ES-I3 (cell line): ENCODE measurements around the gene PRKCH.

Source experiments
- H3K36me3 ChIP-seq: 2 replicates; pipeline ENCODE4 v1.6.1; 2013; ENCODE audit warnings: mild to moderate bottlenecking, low read length, control low read depth, moderate library complexity; ENCODE audit not compliant: insufficient read depth
- H3K4me1 ChIP-seq: 2 replicates; pipeline ENCODE4 v1.6.1; 2013; ENCODE audit warnings: mild to moderate bottlenecking, control low read depth, low read length; ENCODE audit not compliant: insufficient read depth
- H3K9ac ChIP-seq: 2 replicates; pipeline ENCODE4 v1.6.1; 2013; ENCODE audit warnings: low read depth, mild to moderate bottlenecking, low read length, moderate library complexity
- H3K9me3 ChIP-seq: 2 replicates; pipeline ENCODE4 v1.6.1; 2013; ENCODE audit warnings: mild to moderate bottlenecking, low read length, moderate library complexity; ENCODE audit not compliant: control insufficient read depth, insufficient read depth

The PRKCH gene

GRCh38 chr14:61337893-61338292, 16.5 kb downstream of the PRKCH start:
- Histone ChIP-seq H3K4me1 (peaks cover 5% of the 10 kb centered on the region; the same call in 1 of the 2 replicates), H3K36me3 (no peaks in the 10 kb centered on the region), H3K9me3 (no peaks in the 10 kb centered on the region), H3K9ac (no peak overlapping the region)

DNA sequence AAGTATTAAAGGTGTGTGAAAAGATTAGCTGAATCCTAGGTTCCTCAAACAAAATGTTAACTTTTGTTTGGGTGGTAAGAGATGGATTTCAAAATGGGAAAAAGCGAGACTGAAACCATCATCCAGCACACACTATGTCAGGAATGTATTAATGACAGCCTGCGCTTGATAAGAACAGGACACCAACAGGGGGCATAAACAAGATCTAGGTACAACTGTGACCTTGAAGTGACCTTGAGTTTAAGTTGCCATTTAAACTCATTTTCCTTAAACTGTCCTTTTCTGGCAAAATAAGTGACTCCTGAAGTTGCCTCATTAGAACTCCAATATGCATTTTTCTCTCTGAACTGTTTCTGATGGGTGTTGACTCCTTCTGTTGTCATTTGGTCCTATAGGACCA, 17.1 kb downstream of the PRKCH start:
- Histone ChIP-seq H3K4me1 (peaks cover 5% of the 10 kb centered on the region; the same call in 1 of the 2 replicates), H3K9ac (no peak overlapping the region)

GRCh38 chr14:61341275-61342206, 20.2 kb downstream of the PRKCH start:
- Histone ChIP-seq H3K9ac (no peak overlapping the region), H3K4me1 (peaks cover 5% of the 10 kb centered on the region; the same call in 1 of the 2 replicates), H3K9me3 (no peaks in the 10 kb centered on the region), H3K36me3 (no peaks in the 10 kb centered on the region)

More for the DNA sequence above, 17.1 kb downstream of the PRKCH start:
- Histone ChIP-seq H3K36me3 (no peaks in the 10 kb centered on the region), H3K9me3 (no peaks in the 10 kb centered on the region)

DNA sequence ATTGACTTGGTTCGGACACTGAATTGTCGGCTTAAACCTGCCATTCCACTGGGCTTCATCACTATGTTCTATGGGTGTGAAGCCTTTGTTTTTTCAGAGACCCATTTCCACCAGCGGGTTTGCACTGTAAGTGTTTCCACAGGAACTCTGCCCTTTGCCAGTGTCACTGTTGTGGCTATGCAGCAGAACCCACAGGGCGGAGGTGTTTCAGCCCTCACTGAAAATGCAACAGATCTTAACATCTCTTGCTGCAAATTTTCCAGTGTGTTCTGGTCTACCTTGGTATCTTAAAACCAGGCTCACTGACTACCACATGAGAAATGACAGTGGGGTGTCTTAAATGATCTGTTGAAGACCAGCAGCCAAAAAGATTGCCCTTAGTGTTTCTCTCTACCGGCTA, 21.1 kb downstream of the PRKCH start:
- Histone ChIP-seq H3K9me3 (no peaks in the 10 kb centered on the region), H3K9ac (no peak overlapping the region), H3K4me1 (peaks cover 5% of the 10 kb centered on the region; the same call in 1 of the 2 replicates), H3K36me3 (no peaks in the 10 kb centered on the region)

DNA sequence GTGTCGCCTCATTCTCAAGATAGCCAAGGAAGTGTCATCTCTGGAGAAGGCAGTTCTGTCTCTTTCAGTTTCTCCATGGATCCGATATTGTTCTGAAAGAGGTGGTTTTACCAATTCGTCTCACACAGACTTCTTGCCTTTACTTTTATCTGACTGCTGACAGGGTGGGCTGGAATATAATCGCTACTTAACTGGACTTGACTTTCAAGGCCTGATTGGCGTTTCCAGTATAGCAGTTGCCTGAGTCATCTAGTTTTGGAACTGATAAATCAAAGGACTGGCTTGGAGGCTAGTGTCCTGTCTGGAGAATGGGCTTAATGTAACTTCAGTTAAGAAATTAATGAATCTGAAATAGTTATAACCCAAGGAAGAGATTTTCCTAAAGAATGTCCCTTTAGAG, 21.6 kb downstream of the PRKCH start:
- Histone ChIP-seq H3K9me3 (no peaks in the 10 kb centered on the region), H3K4me1 (peaks cover 2% of the 10 kb centered on the region; the same call in 1 of the 2 replicates), H3K36me3 (no peaks in the 10 kb centered on the region), H3K9ac (no peak overlapping the region)

DNA sequence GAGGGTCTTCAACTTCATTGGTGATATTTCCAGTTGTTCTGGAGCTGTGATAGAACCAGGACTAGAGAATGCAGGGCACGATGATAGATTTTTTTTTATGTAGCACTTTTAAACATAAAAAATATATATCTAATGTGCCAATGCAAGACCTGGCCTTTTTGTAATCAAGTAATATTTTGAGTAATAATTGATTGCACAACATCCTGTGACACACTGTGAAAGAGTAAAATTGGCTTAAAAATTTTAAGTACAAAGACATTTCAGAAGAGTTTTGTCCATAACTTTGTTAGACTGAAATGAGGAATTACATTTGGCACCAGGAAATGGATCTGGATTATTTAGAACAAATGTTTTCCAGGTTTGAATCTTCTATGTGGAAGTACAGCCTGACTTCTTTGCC, 22.1 kb downstream of the PRKCH start:
- H3K36me3 ChIP-seq, result no peaks in the 10 kb centered on the region
- H3K9me3 ChIP-seq, result no peaks in the 10 kb centered on the region
- no peak overlapping the region for H3K9ac ChIP-seq
- H3K4me1 ChIP-seq, result no peaks in the 10 kb centered on the region

- Histone ChIP-seq H3K4me1 (no peaks in the 10 kb centered on the region), H3K9ac (no peak overlapping the region), H3K9me3 (no peaks in the 10 kb centered on the region)
These were observed 22.6 kb downstream of the PRKCH start for GRCh38 chr14:61343991-61344405.

GRCh38 chr14:61344437-61345150, 23.2 kb downstream of the PRKCH start:
- H3K4me1 ChIP-seq, result no peaks in the 10 kb centered on the region
- H3K9ac ChIP-seq, result no peak overlapping the region

More at GRCh38 chr14:61343991-61344405, 22.6 kb downstream of the PRKCH start:
- no peaks in the 10 kb centered on the region for H3K36me3 ChIP-seq

DNA sequence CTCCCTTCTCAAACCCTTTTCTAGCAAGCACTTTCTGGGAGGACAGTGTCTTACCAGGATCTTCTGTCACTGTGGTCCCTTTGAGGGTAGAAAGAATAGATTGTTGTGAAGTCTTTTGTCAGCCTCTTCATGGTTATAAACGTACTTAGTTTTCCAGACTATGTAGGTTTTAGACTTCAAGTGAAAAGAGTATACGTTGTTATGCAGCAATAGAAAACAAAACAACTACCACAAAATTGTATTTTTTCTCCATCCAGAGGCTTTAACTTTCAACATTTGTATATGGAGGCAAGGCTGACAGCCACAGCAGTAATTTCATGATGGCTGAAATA, 23.7 kb downstream of the PRKCH start:
- Histone ChIP-seq H3K36me3 (no peaks in the 10 kb centered on the region), H3K9me3 (no peaks in the 10 kb centered on the region), H3K9ac (no peak overlapping the region), H3K4me1 (no peaks in the 10 kb centered on the region)

More at GRCh38 chr14:61344437-61345150, 23.2 kb downstream of the PRKCH start:
- no peaks in the 10 kb centered on the region for H3K36me3 ChIP-seq
- H3K9me3 ChIP-seq, result no peaks in the 10 kb centered on the region

GRCh38 chr14:61346221-61346620, 24.8 kb downstream of the PRKCH start:
- H3K4me1 ChIP-seq, result no peaks in the 10 kb centered on the region
- H3K9me3 ChIP-seq, result no peaks in the 10 kb centered on the region
- no peaks in the 10 kb centered on the region for H3K36me3 ChIP-seq
- no peak overlapping the region for H3K9ac ChIP-seq

DNA sequence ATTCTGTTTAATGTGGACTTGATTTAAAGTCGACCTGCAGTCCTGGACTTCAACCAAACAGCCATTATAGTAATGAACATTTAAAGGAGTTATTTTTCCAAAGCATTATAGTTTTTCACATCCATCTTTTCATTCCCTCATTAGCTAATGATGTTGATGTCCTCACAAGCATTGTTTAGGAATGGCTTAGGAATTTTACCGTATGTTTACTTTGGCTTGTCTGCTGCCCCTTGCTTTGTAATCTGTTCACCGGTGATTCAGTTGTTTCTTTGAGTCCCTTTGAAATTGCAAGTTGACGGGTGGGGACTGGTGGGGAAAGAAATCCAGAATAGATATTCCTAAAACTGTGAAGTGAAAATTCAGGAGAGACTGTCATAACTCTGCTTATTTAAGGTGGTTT, 25.4 kb downstream of the PRKCH start:
- Histone ChIP-seq H3K9me3 (no peaks in the 10 kb centered on the region), H3K4me1 (no peaks in the 10 kb centered on the region), H3K9ac (no peak overlapping the region), H3K36me3 (no peaks in the 10 kb centered on the region)

GRCh38 chr14:61347826-61348443, 26.6 kb downstream of the PRKCH start:
- H3K4me1 ChIP-seq, result no peaks in the 10 kb centered on the region
- no peaks in the 10 kb centered on the region for H3K36me3 ChIP-seq
- no peak overlapping the region for H3K9ac ChIP-seq
- H3K9me3 ChIP-seq, result no peaks in the 10 kb centered on the region

DNA sequence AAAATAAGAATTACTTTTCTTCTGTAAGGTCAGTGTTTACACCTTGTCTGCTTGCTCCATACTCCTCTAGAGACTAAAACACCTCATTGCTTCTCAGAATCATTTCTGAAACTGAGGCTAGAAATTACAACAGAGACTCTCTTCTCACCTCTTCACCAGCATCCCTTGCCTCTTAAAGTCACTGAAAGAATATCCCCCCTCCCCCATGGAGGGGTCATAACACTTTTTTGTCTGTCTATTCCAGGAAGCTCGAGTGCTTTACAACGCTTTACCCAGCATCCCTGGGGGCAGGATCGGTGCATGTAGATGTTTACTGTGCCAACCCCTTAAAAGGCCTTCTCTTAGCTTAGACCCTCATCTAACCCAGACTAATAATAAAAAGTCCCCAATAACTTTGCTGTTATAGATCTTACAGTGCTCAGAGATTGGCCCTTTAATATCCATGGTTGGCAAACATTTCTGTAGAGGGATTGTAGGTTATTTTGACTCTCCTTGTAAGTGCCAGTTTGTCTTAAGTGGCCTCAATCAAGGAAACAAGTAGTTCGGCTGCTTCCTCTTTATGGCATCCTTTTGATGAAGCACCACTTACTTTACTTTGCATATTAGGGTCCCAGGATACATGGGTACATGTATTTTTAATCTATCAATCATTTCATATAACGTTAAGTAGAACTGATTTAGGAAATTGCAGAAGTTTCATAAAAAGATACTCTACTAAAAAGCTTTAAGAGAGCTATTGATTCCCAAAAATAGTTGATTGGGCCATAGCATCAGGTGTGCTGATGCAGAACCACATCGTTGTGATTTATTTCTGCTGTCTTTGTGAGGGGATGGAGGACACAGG, 29.3 kb downstream of the PRKCH start:
- peaks cover 6% of the 10 kb centered on the region; the same call in 1 of the 2 replicates for H3K4me1 ChIP-seq
- no peak overlapping the region for H3K9ac ChIP-seq
- no peaks in the 10 kb centered on the region for H3K36me3 ChIP-seq
- H3K9me3 ChIP-seq, result no peaks in the 10 kb centered on the region

DNA sequence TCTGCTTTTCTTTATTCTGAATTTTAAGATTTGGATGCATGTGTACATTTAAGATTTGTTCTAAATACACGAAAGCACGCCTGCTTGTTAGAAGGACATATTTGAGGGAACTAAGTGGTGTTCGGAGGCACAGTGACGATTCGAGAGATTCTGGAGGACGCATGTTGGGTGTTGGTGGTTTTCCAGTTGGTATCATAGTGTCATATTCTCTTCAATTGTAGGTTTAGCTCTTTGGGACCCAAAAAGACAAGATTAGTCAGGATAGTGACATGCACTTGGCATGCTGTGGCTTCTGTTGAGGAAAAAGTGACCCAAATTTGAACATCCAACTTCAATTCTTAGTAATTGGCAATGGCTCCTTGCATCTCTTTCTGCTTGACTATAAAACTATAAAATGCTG, 30.1 kb downstream of the PRKCH start:
- no peak overlapping the region for H3K9ac ChIP-seq
- H3K9me3 ChIP-seq, result no peaks in the 10 kb centered on the region
- peaks cover 14% of the 10 kb centered on the region for H3K4me1 ChIP-seq

More for the DNA sequence above, 30.1 kb downstream of the PRKCH start:
- H3K36me3 ChIP-seq, result no peaks in the 10 kb centered on the region
